Central memory CD4-positive, alpha-beta T cell (primary cell): ENCODE results near the gene FBXO4.
A peak's percentile ranks its signal among the peaks of the same experiment; 100 is the strongest.

Source experiments
- DNase-seq: peaks from one replicate; pipeline ENCODE4 v3.0.0; 2022
- total RNA-seq, 3 experiments: gene quantifications; one replicate each; lab custom pipeline; 2026; lab: John Stamatoyannopoulos, UW

FBXO4 gene, protein sequence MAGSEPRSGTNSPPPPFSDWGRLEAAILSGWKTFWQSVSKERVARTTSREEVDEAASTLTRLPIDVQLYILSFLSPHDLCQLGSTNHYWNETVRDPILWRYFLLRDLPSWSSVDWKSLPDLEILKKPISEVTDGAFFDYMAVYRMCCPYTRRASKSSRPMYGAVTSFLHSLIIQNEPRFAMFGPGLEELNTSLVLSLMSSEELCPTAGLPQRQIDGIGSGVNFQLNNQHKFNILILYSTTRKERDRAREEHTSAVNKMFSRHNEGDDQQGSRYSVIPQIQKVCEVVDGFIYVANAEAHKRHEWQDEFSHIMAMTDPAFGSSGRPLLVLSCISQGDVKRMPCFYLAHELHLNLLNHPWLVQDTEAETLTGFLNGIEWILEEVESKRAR
- total RNA-seq, result 13.9 to 18.3 (median 14.9) reads per million in 3 experiments

DNA sequence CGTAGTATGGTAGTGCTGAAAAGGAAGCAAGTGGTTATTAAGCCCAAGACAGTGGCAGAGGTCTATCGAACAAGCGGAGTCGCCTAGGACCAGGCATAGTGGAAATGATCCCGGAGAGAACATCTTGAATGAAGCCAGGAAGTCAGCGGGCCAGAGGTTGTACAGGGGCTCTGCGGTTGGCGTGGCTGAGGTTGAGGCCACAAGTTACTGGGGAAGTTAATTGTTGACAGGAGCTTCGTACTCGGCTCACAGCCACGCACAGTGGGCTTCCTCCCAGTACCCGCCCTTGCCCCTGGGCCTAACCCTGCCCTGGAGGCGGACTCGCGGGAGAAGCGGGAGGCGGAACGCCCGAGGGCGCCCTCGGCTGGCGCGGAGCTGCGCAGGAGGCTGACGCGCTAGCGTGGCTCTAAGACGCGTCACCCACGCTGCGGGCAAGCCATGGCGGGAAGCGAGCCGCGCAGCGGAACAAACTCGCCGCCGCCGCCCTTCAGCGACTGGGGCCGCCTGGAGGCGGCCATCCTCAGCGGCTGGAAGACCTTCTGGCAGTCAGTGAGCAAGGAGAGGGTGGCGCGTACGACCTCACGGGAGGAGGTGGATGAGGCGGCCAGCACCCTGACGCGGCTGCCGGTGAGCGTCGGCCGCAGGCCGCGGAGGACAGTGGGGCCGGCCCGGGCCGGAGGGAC, at the start of gene FBXO4:
FBXO4 (plus strand) TSS at position 410 of the 683 bp plus-strand sequence; CDS start at position 439, 29 bp downstream.
- DNase-seq, result peak; percentile 90

DNA sequence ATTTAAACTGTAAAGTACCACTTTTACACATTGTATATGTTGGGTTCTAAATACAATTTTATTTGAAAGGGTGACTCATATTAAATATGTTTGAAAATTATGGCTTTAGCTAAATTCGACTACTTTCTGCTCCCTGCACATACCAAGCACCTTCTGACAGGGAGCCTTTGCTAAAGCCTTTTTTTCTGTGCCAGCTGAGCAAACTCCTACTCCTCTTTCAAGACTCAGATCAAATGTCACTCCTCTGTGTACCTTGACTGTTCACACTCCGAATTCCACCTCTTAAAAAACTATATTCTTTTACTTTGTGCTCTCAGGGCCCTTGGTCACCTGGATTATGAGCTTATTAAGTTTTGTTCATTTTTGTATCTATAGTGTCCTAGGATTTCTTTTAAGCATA, 48.4 kb upstream of the FBXO4 start:
- DNase-seq, result no peak

DNA sequence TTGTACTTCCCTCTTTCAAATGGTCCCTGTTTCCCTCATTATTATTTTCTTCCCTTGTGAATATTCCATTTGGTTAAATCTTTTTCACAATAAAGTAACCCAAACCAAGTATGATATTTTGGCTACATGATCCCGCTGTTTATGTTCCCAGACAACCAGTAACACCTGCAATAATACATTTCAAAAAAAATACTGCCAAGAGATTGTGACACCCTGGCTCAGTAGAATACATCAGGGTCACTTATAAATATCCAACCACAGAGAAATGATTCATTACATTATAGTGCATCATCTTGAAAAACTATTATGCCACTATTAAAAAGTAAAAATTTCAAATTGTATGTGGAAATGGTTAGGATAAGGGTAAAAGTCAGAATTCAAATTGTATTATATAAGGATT, 47.7 kb upstream of the FBXO4 start:
- no peak for DNase-seq

DNA sequence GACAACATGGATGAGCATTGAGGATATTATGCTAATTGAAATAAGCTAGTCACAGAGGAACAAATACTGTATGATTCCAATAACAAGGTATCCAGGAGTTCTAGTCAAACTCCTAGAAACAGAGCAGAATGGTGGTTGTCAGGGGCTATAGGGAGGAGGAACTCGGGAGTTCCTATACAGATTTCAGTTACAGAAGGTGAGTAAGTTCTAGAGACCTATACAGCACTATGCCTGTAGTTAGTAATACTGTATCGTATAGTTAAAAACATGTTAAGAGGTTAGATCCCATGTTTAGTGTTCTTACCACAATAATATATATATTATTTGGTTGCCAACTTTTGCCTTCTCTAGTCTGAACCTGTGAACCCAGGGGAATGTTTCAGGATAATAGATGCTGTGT, 46.9 kb upstream of the FBXO4 start:
- no peak for DNase-seq

DNA sequence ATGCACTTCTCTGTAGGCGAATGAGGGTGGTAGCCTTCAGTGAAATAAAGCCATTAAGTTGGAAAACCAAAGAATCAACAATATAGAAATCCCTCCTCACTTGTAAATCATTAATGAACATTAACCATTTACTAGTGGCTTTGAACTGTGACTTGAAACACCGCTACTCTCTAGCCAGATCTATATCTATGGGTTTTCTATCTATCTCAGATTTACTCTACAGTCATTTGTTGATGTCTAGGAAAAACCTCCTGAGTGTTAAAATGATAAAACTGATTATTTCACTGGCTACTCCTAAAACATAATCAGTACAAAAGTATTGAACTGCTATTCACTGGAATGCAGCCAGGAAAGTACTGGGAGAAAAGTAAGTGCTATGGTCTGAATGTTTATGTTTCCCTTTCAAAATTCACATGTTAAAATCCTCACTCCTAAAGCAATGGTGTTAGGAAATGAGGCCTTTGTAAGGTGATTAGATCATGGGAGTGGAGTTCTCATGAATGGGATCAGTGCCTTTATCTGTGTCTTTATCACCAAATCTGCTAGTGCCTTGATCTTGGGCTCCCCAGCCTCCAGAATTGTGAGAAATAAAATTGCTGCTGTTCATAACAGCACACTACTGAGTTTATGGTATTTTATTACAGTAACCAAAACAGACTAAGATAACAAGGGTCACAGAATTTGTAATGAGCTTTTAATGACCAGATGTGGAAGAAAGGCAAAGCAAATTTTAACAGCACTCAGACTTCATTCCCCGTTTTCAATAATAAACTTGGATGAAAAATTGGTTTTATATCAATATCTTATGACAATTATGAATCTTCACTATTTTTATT, 46.2 kb upstream of the FBXO4 start:
- DNase-seq, result no peak

DNA sequence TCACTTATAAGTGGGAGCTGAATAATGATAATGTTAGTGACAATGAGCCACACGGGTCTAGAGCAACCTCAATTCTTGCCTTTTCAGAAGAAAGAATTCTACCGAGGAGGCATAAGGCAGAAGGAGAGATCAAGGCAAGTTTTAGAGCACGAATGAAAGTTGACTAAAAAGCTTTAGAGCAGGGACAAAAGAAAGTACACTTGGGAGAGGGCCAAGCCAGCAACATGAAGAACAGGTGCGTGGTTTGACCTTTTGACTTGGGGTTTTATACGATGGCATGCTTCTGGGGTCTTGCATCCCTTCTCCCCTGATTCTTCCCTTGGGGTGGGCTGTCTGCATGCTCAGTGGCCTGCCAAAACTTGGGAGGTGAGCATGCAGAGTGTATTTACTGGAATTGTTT, 42.3 kb upstream of the FBXO4 start:
- no peak for DNase-seq

DNA sequence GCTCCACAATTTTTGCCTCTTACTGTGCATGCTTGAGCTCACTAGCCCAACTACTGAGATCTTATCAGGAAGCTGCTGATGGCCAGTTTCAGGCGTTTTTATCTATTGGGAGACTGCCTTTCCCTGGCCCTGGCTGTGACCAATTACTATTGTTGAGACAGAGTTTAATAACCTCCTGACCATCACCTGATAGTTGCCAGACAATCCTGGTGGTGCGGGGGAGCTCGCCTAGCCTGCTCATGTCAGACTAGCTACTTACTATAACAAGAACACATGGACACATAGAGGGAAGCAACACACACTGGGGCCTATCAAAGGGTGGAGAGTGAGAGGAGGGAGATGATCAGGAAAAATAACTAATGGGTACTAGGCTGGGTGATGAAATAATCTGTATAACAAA, 41.8 kb upstream of the FBXO4 start:
- no peak for DNase-seq

DNA sequence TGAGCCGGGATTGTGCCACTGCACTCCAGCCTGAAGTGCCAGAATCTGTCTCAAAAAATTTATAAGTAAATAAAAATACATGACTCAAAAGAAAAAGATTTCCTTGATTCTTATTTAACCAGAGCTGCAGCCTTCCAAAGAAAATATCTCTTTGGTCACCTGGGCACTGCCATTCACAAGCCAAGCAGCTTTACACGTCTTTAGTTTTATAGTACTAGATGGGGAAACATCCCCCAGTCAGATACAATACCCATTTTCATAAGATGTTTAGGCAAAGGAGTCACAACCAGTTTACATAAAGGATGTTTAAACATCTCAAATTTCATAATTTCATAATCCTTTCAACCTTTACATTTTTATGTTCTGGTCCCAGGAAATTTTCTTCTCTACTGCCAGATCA, 41.1 kb upstream of the FBXO4 start:
- DNase-seq, result no peak

DNA sequence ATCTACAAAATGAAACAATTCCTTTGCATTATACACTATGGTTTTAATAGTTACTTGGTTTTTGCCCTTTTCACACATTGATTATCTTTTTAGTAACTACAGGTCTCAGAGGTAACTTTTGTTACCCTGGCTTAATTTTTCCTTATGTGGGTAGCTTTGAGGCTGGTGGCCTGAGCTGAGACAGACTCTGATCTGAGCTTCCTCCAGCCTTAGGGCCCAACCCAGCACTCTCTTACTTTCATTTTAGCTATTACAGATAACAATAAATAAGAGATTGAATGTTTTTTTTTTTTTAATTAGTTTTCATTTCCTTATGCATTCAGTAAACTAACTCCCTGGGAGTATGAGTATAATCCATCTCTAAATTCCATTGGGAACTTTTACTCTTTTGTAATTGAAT, 39.8 kb upstream of the FBXO4 start:
- no peak for DNase-seq

DNA sequence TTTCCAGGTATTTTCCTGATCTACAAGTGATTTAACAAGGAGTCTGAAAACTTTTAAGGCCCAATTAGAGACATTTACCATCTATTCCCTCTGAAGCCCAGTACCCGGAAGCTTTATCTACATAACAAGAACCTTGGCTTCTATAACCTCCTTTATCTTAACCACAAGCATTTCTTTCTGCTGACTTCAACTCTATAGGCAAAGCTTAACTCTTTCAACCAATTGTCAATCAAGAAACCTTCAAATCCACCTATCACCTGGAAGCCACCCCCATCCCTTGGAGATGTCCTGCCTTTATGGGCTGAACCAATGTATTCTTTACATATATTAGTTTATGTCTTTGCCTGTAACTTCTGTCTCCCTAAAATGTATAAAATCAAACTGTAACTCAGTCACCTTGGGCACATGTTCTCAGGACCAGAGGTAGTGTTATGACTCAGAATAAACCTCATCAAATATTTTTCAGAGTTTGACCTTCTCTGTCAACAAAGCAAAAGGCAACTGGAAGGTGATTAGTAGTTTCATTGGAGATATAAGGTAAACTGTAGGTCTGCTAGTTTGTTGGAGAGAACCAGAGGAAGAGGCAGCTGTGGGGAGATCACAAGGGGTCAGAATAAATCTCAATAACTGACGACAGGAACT, 33.9 kb upstream of the FBXO4 start:
- no peak for DNase-seq

DNA sequence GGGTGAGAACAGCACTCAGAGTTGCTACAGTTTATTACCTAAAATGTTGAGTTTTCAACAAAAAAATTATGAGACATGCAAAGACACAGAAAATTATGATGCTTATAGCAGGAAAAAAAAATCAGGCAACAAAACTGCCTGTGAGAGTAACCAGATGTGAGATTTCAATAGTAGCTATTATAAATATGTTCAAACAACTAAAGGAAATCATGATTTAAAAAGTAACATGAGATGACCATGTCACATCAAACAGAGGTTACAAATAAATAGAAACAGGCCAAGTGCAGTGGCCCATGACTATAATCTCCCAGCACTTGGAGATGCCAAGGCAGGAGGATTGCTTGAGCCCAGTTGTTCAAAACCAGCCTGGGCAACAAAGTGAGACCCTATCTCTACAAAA, 33.0 kb upstream of the FBXO4 start:
- no peak for DNase-seq

DNA sequence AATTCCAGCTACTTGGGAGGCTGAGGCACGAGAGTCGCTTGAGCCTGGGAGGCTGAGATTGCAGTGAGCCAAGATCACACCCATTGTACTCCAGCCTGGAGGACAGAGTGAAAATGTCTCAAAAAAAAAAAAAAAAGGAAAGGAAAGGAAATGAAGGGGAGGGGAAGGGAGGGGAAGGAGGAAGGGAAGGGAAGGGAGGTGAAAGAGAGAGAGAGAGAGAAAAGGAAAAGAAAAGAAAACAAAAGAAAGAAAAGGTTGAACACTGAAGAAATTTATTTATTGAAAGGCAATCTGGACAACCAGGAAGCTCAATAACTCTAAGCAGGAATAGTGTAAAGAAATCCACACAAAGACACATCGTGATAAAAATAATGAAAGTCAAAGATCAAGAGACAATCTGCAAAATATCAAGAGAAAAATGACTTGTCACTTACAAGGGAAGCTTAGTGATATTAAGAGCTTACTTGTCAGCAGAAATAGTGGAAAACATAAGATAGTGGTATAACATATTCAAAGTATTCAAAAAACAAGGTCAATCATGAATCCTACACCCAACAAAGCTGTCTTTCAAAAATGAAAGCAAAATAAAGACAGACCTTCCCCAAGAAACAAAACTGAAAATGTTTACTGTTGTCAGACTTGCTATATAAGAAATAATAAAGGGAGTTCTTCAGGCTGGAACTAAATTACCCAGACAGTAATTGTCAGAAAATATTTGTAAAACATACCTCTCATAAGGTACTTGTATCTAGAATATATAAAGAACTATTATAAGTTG, 31.8 kb upstream of the FBXO4 start:
- DNase-seq, result no peak

DNA sequence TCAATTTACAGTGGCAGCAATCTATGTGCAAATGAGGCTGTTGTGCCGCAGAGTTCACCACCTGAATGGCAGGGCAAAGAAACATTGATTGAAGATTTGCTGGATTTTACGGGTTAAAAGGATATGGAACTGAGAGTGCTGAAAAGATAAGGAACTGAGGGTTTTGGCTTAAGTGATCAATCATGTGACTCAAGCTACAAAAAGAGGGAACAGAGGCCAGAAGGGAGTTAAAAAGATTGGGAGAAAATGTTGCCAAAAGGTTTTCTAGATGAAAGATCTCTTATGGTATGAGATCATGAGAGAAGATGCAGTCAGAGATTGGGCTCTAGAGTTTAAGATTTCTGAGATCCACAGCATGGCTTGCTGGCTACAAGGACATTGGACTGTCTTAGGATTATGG, 28.9 kb upstream of the FBXO4 start:
- DNase-seq, result no peak

DNA sequence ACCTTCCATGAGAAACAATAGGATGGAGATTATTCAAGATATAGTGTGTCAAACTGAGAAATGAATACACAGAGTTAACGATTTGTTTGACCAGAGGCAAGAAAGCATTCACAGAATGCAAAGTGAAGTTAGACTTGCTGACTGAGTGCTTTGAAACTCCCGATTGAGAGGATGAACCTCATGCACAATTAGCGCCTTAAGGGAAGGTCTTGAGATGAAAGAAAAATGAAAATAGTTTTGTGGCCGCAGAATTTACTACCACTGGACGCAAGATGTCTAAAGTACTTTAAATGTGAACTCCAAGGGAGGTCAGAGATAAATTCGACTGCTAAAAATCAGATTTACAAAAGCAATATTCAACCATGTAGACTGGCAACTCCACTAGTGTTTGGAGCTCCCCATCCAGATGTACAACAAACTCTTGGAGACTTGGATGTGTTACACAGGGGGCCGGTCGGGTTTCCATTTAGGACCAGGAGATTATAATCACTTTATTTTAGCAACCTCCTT, 21.6 kb upstream of the FBXO4 start:
- no peak for DNase-seq

DNA sequence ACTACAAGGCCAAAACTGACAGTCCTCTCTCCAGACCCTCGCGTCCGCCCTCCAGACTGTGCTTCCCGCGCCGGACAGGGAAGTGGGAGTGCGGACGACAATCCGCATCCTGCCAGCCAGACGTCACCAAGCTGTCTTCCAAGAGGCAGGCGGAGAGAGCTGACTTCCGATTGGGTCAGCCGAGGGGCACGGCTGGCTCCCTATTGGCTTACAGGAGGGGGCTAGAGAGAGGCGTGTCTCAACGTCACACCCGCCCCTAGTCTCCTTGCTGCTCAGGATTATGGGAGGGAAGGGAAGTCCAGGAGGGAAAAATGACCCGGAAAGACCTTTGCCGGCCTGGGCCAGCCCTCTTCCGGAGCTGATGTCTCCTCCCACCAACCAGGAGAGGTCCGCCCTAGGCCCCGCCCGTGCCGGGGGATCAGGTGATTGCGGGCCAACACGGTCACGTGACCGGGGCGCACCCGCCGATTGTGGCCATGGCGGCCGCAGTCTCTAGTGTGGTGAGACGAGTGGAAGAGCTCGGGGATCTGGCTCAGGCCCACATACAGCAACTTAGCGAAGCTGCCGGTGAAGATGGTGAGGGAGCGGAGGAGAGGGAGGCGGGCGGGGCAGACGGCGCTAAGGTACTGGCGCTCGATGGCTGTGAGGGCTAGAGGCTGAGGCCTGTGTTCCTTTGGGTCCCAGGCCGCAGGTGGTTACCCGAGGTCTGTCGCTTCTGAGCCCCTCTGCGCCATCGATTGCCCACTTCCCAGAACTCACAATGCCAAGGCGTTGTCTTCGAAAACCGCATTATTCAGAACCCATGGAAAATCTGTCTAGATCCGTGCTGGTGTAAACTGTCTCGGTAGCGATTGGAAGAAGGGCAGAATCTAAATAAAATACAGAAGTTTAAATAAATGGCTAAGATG, 20.9 kb upstream of the FBXO4 start, which contains the start of gene RIMOC1:
RIMOC1 (plus strand) TSS at position 453 of the 908 bp plus-strand sequence; CDS start at position 477, 24 bp downstream.
- peak; percentile 98 for DNase-seq

DNA sequence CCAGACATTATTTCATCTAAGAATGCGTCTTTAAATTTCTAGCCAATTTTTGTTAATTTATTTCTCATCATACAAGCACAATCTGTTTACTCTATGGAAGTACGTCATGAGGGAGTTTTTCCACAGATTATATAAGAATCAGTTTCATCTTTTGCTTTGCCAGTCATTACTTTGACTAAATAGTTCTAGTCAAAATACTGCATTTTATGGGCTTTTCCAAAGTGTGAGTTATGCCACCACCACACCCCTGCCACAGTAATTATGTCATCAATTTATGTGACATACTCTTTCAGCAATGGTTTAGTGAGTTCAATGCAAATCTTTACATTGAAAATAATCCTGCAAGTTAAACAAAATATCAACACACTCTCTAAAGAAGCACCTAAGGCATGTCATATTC, 18.9 kb upstream of the FBXO4 start:
- DNase-seq, result no peak

DNA sequence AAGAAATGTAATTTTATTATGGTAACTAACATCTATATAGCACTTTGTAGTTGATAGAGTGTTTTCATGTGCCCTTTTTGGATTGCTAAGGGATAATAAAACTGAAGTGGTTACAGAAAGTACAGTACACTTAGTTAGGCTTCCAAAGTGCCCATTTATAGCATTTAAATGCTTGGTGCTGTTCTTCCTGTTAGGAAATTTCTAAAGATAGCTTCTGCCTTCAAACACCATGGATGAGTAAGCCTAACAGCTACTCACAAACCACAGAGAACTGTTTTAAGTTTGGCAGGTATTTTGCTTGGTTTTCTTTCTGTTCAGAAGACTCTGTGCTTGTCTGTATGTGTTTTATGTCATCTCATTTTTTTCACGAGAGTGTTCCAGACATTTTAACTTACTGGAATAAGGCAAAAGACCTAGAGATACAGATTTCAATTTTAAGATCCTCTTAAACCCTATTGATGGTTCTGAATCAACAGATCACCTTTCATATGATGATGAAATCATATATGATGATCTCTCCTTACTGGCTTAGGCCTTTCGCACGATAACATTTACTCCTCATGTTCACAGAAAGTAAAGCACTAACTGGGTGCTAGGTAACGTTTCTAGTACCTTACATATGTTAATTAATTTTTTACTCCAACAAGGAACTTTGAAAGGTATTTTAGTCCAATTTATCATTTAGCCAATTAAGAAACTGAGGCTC, 16.6 kb upstream of the FBXO4 start:
- no peak for DNase-seq

DNA sequence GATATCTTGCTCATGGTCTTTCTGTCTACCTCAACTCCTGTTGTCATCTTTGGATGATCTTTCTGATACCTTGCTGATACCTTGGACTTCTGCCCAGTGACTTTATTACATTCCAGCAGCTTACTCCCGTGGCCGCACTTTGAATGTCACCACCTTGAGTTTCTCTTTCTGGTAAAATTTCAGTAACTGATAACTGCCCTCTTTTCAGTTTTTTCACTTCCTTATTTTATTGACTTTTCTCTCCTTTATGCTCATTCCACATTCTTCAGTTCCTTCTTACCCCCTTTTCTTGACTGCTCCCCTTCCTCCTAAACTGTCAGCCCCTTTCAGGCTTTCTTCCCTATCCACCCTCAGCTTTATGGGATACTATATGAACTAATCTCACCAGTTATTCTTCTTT, 7.0 kb upstream of the FBXO4 start:
- DNase-seq, result no peak

DNA sequence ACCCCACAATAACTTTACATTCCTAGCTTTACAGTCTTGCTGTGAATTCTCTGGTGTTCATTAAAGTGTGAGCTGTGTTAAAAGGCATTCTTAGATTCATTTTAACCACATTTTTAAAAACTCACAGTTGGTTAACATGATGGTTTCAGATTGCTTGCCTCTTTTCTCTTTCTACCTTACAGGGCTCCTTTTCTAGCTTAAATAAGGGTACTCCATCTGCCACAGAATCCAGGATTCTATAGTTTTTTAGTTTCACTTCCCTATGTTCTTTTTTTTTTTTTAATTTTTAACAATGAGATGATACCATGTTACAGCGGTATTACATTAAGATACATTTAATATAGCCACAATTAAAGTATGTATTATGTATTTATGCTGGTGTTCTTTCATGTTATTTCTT, 3.9 kb upstream of the FBXO4 start:
- DNase-seq, result no peak

DNA sequence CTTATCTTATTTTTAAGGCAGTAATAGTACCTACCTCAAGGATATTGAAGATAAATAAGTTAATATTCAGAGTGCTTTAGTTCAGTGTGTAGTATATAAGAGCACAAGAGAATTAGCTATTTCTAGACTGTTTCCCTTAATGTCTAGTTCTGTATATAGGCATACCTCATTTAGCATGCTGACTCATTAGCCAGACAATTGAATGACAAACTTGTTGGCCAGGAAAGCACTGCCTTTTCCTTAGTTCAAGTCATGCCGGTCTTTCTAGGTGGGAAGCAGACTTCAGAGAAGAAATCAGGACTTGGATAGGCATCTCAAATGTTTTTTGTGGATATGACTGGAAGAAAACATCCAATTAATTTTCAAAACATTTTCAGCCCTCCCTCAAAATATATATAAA, 3.2 kb upstream of the FBXO4 start:
- no peak for DNase-seq
